OCI-LY1 (cell line): ENCODE data around the gene CAD.

Source experiments
- H2AFZ ChIP-seq: fragments of 200-600 bp; sonication (generic), shearing (Covaris generic); 2 replicates; pipeline ENCODE4 v1.6.0; 2014; ENCODE audit warnings: antibody characterized with exemption, mild to moderate bottlenecking, low read length
- H3F3A ChIP-seq: fragments of 200-600 bp; sonication (generic), shearing (Covaris generic); 2 replicates; pipeline ENCODE4 v1.6.0; 2014; ENCODE audit warnings: mild to moderate bottlenecking, antibody characterized with exemption, low read length, moderate library complexity; ENCODE audit not compliant: insufficient read depth
- H3K27ac ChIP-seq: fragments of 200-600 bp; sonication (generic); 2 replicates; pipeline ENCODE4 v1.5.1; 2014; ENCODE audit warnings: low read length, mixed run types, mild to moderate bottlenecking, low read depth; ENCODE audit not compliant: poor library complexity, severe bottlenecking
- H3K27me3 ChIP-seq: fragments of 200-600 bp; sonication (generic); 2 replicates; pipeline ENCODE4 v1.6.0; 2014; ENCODE audit warnings: antibody characterized with exemption, mild to moderate bottlenecking, low read length, moderate library complexity; ENCODE audit not compliant: insufficient read depth
- H3K36me3 ChIP-seq: fragments of 200-600 bp; sonication (generic); 2 replicates; pipeline ENCODE4 v1.6.1; 2014; ENCODE audit warnings: mild to moderate bottlenecking, antibody characterized with exemption, low read length, moderate library complexity, mixed read lengths; ENCODE audit not compliant: insufficient read depth
- H3K4me1 ChIP-seq: fragments of 200-600 bp; sonication (generic); 2 replicates; pipeline ENCODE4 v1.5.1; 2014; ENCODE audit warnings: mild to moderate bottlenecking, low read length, moderate library complexity; ENCODE audit not compliant: insufficient read depth, severe bottlenecking
- H3K4me2 ChIP-seq: fragments of 200-600 bp; sonication (generic), shearing (Covaris generic); 2 replicates; pipeline ENCODE4 v1.6.1; 2014; ENCODE audit warnings: low read length
- H3K4me3 ChIP-seq: fragments of 200-600 bp; sonication (generic); 2 replicates; pipeline ENCODE4 v1.5.1; 2014; ENCODE audit warnings: low read length, low read depth, mild to moderate bottlenecking, mixed read lengths; ENCODE audit not compliant: poor library complexity, severe bottlenecking
- H3K79me2 ChIP-seq: fragments of 200-600 bp; shearing (Covaris generic); 2 replicates; pipeline ENCODE4 v1.6.1; 2016; ENCODE audit warnings: mixed run types, low read length, mixed read lengths; ENCODE audit not compliant: insufficient read depth
- H3K9ac ChIP-seq: fragments of 200-600 bp; sonication (generic), shearing (Covaris generic); 2 replicates; pipeline ENCODE4 v1.6.1; 2014; ENCODE audit warnings: mild to moderate bottlenecking, low read length, mixed read lengths
- H3K9me2 ChIP-seq: fragments of 200-600 bp; sonication (generic), shearing (Covaris generic); 2 replicates; pipeline ENCODE4 v1.6.1; 2014; ENCODE audit warnings: low read depth, mild to moderate bottlenecking, low read length, mixed read lengths
- H3K9me3 ChIP-seq: fragments of 200-600 bp; shearing (Covaris generic); 2 replicates; pipeline ENCODE4 v1.6.1; 2014; ENCODE audit warnings: low read length, mixed read lengths
- H4K20me1 ChIP-seq: fragments of 200-600 bp; sonication (generic), shearing (Covaris generic); 2 replicates; pipeline ENCODE4 v1.6.0; 2016; ENCODE audit warnings: mild to moderate bottlenecking, low read length; ENCODE audit not compliant: insufficient read depth
- EZH2 ChIP-seq: fragments of 200-600 bp; sonication (generic), shearing (Covaris generic); IDR thresholded peaks from 2 replicates; pipeline ENCODE4 v1.8.0; 2017; ENCODE audit warnings: borderline replicate concordance, mixed run types, mild to moderate bottlenecking, antibody characterized with exemption, low read length, moderate library complexity, mixed read lengths
- TF ChIP-seq, protein P1 (sequence below): fragments of 200-600 bp; sonication (generic), shearing (Covaris generic); IDR thresholded peaks from 2 replicates; pipeline ENCODE4 v1.5.1; 2017; ENCODE audit warnings: mild to moderate bottlenecking, antibody characterized with exemption, low read length, moderate library complexity, mixed read lengths

Gene CAD

GRCh38 chr2:27256855-27257454, 39.8 kb downstream of the CAD start:
- no peaks in the 10 kb centered on the region for H3K4me1 ChIP-seq
- H3K27me3 ChIP-seq = peaks cover 22% of the 10 kb centered on the region
- no peak overlapping the region for H3K27ac ChIP-seq
- H3K9me2 ChIP-seq = no peaks in the 10 kb centered on the region
- no peak overlapping the region for H3K4me2 ChIP-seq
- TF ChIP-seq EZH2 = no peak
- TF ChIP-seq, protein P1, sequence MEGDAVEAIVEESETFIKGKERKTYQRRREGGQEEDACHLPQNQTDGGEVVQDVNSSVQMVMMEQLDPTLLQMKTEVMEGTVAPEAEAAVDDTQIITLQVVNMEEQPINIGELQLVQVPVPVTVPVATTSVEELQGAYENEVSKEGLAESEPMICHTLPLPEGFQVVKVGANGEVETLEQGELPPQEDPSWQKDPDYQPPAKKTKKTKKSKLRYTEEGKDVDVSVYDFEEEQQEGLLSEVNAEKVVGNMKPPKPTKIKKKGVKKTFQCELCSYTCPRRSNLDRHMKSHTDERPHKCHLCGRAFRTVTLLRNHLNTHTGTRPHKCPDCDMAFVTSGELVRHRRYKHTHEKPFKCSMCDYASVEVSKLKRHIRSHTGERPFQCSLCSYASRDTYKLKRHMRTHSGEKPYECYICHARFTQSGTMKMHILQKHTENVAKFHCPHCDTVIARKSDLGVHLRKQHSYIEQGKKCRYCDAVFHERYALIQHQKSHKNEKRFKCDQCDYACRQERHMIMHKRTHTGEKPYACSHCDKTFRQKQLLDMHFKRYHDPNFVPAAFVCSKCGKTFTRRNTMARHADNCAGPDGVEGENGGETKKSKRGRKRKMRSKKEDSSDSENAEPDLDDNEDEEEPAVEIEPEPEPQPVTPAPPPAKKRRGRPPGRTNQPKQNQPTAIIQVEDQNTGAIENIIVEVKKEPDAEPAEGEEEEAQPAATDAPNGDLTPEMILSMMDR = no peak
- H4K20me1 ChIP-seq = no peaks in the 10 kb centered on the region
- no peaks in the 10 kb centered on the region for H3K36me3 ChIP-seq
- H3K9ac ChIP-seq = no peak overlapping the region
- H3K9me3 ChIP-seq = no peaks in the 10 kb centered on the region
- H2AFZ ChIP-seq = no peak overlapping the region
- H3K4me3 ChIP-seq = no peak overlapping the region
- no peaks in the 10 kb centered on the region for H3K79me2 ChIP-seq
- no peaks in the 10 kb centered on the region for H3F3A ChIP-seq

DNA sequence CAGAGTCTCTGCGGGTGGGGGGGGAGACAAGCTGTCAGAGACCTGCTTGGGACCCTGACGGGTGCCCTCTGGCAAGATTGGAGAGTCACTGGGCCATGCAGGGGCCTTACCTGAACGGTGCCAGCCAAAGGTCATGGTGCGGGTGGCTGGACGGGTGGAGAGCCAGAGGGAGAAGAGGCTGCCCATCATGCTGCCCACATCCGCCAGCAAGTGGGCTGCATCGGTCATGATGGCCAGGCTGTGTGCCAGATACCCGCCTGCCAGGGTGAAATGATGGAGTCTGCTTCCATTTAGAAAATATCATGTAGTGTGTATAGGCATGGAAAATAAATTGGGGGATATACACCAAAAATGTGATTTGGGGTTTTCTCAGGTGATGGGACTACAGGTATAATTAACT, 40.9 kb downstream of the CAD start:
- no peaks in the 10 kb centered on the region for H3K9me2 ChIP-seq
- no peak overlapping the region for H3K9ac ChIP-seq
- no peak overlapping the region for H3K4me2 ChIP-seq
- H3F3A ChIP-seq = no peaks in the 10 kb centered on the region
- no peaks in the 10 kb centered on the region for H3K36me3 ChIP-seq
- H3K4me1 ChIP-seq = peaks cover 3% of the 10 kb centered on the region
- no peak overlapping the region for H2AFZ ChIP-seq
- H3K79me2 ChIP-seq = no peaks in the 10 kb centered on the region
- peaks cover 22% of the 10 kb centered on the region for H3K27me3 ChIP-seq
- H3K27ac ChIP-seq = no peak overlapping the region
- TF ChIP-seq EZH2 = no peak
- TF ChIP-seq, protein P1 = no peak
- H4K20me1 ChIP-seq = no peaks in the 10 kb centered on the region
- no peaks in the 10 kb centered on the region for H3K9me3 ChIP-seq
- H3K4me3 ChIP-seq = no peak overlapping the region

GRCh38 chr2:27261241-27261925, 44.2 kb downstream of the CAD start:
- H3K9ac ChIP-seq = no peak overlapping the region
- H3K4me2 ChIP-seq = no peak overlapping the region
- no peaks in the 10 kb centered on the region for H3K9me2 ChIP-seq
- TF ChIP-seq EZH2 = no peak
- TF ChIP-seq, protein P1 = no peak
- peaks cover 20% of the 10 kb centered on the region for H3K4me1 ChIP-seq
- H3F3A ChIP-seq = no peaks in the 10 kb centered on the region
- H3K79me2 ChIP-seq = no peaks in the 10 kb centered on the region
- H3K36me3 ChIP-seq = no peaks in the 10 kb centered on the region
- no peak overlapping the region for H2AFZ ChIP-seq
- no peaks in the 10 kb centered on the region for H3K9me3 ChIP-seq
- H3K4me3 ChIP-seq = no peak overlapping the region
- no peak overlapping the region for H3K27ac ChIP-seq
- H4K20me1 ChIP-seq = no peaks in the 10 kb centered on the region
- peaks cover 30% of the 10 kb centered on the region for H3K27me3 ChIP-seq
